Anterior cingulate cortex (tissue), 58 donors: ENCODE data around the gene IFI35.
"Not testable (repeated sequence)": the region's sequence is repeated elsewhere in the genome, so short reads cannot be mapped to it uniquely, and the experiment has no call there.

ENCODE experiments used
- DNase-seq, 58 donors: peaks; one replicate each; lab custom pipeline; 2025; lab: John Stamatoyannopoulos, UW

The IFI35 gene

DNA sequence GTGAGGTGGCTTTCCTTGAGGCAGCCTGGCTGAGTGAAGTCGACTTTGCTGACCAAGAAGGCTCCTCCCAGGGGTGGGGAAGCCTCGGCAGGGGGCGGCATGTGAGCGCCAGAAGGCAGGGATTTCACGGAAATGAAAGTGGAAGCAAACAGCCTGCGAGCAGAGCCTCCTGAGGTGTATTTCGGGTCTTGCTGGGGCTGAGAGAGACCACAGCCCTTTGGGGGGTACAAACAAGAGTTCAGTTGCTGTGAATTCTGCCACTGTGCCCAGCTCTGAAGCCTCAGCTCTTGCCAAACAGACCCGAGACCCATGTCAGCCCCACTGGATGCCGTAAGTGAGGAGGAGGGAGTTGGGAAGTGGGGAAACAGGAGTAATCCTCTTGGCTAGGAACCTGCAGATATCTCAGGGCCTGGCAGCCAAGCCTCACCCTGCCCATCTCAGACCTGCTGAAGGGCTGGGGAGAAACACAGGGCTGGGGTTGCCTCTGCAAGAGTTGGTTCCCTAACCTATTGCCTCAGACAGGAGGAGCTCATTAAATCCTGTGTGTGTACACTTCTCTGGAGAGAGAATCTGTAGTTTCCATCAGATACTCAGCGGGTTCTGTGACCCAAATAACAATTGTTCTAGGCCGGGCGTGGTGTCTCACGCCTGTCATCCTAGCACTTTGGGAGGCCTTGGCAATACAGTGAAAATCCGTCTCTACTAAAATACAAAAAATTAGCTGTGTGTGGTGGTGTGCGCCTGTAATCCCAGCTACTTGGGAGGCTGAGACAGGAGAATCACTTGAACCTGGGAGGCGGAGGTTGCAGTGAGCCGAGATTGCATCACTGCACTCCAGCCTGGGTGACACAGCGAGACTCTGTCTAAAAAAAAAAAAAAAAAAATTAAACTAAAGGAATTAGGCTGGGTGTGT, at the start of gene IFI35:
Gene IFI35, plus strand, starts transcription at position 146 of the 913 bp plus-strand sequence. Its CDS starts 164 bp downstream, at position 310.
- DNase-seq, result peak in 54 of 58 donors; percentile 19 to 80 (median 52)

DNA sequence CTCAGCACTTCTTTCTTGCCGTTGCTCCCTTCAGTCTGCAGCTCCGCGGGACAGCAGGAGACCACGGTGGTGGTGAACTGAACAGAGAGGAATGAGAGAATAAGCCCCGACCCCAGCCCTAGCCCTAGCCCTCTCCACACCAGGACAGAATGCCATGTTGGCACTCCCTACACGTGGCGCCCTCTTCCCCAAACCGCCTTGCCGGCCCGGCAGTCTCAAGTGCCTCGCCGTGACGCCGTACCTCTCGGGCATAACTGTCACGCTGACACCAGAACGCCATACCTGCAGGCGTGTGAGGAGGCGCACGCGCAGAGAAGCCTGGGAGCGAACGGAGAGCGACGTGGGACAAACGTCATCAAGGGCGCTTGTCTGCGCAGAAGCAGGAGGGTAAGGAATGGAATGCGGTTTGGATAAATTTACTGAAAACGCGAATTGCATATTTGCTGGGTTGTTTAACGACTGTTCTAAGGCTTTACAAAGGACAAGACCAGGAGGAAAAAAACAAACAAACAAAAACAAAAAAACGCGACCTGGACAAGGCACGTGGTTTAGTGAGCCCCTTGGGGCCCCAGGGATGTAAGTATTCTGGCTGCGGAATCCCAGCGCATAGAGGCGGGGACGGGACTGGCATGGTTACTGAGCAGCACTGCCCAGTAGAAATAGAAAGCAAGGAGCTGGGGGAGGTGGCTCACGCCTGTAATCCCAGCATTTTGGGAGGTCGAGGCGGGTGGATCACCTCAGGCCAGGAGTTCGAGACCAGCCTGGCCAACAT, 42.2 kb upstream of the IFI35 start, which contains the start of gene AARSD1:
Gene AARSD1, minus strand, starts transcription at position 294 of the 772 bp plus-strand sequence. Its CDS starts 14 bp downstream, at position 280.
- DNase-seq, result peak; percentile 24 to 91 (median 82)

DNA sequence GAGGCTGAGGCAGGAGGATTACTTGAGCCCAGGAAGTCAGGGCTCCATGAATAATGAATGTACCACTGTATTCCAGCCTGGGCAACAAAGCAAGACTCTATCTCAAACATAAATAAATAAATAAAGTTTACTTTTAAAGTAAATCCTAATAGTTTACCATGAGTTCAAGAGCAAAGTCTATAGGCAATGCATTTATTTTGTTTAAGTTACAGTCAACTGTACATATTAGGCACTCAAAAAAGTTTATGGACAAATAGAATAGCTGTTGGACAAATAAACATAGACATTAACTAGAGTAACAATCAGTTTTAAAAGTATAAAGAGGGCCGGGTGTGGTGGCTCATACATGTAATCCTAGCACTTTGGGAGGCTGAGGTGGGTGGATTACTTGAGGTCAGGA, 38.7 kb upstream of the IFI35 start:
- DNase-seq, result no peak

- DNase-seq, result peak in 3 of 58 donors; percentile 2 to 9 (median 5)
Observed at GRCh38 chr17:42969001-42969581, 37.5 kb upstream of the IFI35 start.

DNA sequence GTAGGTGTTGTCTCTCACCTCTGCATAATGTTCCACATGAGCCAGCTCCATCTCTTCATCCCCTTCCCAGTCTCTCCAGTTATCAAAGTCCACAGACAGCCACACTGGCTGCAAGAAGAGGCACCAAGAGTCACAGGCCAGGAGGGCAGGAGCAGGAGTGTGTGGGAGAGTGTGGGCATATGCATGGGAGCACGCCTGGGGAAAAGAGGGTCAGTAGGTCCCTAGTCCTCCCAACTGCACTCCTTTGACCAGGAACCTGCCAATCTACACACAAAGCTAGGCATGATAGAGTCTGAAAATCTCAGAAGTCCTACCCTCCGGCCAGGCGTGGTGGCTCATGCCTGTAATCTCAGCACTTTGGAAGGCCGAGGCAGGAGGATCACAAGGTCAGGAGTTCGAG, 35.0 kb upstream of the IFI35 start:
- DNase-seq, result no peak

DNA sequence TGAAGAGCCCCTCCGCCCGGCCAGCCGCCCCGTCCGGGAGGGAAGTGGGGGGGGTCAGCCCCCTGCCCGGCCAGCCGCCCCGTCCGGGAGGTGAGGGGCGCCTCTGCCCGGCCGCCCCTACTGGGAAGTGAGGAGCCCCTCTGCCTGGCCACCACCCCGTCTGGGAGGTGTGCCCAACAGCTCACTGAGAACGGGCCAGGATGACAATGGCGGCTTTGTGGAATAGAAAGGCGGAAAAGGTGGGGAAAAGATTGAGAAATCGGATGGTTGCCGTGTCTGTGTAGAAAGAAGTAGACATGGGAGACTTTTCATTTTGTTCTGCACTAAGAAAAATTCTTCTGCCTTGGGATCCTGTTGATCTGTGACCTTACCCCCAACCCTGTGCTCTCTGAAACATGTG, 33.3 kb upstream of the IFI35 start:
- not testable (repeated sequence) for DNase-seq

- DNase-seq, result no peak
Observed at GRCh38 chr17:42975265-42975664, 31.3 kb upstream of the IFI35 start.

GRCh38 chr17:42975701-42976100, 30.9 kb upstream of the IFI35 start:
- DNase-seq, result not testable (repeated sequence)

- peak in 33 of 58 donors; percentile 7 to 54 (median 30) for DNase-seq
Observed at GRCh38 chr17:42979511-42980273, 26.9 kb upstream of the IFI35 start, which contains the start of gene PTGES3L. TSS of gene PTGES3L (minus strand) at chr17:42980080. CDS start at chr17:42980053, 27 bp downstream.

DNA sequence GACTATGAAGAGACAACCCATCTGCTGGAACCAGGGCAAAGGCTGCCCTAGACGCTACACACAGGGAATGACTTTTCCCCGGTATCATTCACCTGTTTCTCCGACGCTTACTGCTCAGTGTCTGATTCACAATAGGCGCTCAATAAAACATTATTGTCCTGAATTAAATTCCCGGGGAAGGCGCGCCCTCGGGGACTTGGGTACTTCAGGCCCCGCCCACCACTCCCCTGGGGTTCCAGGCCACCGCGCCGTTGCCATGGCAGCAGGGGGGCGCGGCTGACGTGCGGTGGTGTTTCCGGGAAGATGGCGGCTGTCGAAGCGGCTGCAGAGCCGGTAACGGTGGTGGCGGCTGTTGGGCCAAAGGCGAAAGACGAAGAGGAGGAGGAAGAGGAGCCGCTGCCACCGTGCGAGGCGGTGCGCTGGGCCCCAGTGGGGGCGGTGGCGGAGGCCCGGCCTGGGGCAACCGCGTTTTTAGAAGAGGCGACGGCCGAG, 26.3 kb upstream of the IFI35 start, which contains the start of gene RUNDC1:
Gene RUNDC1, plus strand, starts transcription at position 292 of the 492 bp plus-strand sequence. Its CDS starts 12 bp downstream, at position 304.
- DNase-seq, result peak in 57 of 58 donors; percentile 15 to 92 (median 76)

DNA sequence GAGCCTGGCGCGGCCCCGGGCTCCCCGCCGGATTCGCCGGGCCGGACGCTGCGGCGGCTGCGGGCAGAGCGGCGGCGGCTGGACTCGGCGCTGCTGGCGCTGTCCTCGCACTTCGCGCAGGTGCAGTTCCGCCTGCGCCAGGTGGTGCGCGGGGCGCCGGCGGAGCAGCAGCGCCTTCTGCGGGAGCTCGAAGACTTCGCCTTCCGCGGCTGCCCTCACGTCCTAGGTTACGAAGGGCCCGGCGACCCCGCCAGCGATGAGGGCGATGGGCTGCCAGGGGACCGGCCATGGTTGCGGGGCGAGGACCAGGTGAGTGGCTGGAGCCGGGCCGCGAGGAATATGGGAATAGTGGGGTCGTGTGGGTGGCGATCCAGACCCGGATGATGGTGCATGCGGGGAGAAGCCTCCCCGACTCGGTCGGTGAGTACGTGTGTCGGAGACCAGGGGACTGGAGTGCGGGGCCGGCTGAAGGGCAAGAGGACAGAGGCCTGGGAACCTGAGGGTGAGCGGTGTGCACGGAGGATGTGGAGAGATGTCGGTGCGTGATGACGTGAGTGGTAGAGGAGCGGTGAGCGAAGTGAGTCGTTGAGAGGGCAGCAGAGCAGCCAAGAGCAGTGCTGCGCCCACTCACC, 25.7 kb upstream of the IFI35 start:
- DNase-seq, result peak in 43 of 58 donors; percentile 7 to 61 (median 28)

DNA sequence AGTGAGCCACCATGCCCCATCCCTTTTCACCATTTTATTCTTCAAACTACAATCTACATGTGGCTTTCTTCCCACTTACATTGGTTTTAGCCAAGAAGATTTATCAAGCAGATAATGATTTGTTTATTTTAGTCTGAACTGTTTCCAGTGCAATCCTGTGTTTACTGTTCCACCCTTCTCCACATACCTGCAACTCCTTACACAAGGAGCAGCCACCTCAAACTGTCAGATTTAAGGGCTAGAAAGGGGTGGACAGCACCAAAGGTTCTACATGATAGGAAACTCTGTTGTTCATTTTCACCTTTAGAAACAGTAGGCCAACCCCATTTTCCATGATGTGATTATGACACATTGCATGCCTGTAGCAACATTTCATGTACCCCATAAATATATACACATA, 24.3 kb upstream of the IFI35 start:
- no peak for DNase-seq

DNA sequence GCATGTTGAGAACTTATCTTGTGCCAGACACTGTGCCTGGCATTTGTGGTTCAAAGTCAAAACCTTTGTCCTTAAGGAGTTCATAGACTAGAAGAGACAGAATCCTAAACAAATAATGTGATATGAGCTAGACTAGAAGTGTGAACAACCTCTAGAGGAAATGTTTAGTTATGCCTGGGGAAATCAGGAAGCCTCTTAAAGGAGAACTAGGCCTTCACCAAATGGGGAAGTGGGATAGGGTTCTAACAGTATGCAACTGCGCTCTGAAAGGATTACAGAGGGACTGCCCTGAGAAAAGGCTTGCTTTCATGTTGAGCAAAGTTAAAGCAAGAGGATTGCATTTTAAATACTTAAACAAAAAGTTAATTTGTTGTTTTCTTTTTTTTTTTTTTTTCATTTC, 21.4 kb upstream of the IFI35 start:
- DNase-seq, result no peak

GRCh38 chr17:42989141-42989540, 17.4 kb upstream of the IFI35 start:
- no peak for DNase-seq

DNA sequence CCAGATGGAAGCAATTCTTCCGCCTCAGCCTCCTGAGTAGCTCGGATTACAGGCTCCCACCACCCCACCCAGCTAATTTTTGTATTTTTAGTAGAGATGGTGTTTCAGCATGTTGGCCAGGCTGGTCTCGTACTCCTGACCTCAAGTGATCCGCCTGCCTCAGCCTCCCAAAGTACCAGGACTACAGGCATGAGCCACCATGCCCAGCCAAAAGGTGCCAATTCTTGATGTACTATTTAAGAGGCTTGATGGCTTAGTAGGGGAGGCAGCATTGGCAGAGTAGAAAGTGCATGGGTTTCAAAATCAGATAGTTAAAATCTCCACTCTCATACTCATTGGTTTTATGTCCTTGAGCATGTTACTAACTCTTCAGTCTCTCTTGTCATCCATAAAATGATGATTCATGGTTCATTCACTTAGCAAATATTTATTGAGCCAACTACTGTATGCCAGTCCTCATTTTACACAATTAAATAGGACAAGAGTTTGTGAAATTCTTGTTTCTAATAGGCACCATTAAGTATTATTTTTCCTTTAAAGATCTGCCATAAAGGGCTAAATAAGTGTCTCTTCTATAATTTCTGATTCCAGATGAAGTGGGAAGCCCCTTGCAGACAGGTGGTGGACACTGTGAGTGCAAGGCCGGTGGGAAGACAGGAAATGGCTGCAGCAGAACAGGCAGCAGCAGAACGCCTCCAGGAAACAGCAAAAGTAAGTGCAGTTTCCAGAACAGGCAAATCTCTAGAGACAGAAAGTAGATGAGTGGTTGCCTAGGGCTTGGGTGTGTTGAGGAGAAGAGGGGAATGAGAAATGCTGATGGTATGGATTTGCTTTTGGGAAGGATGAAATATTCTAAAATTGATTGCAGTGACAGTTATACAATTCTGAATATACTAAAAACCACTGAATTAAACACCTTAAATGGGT, 16.6 kb upstream of the IFI35 start:
- no peak for DNase-seq

DNA sequence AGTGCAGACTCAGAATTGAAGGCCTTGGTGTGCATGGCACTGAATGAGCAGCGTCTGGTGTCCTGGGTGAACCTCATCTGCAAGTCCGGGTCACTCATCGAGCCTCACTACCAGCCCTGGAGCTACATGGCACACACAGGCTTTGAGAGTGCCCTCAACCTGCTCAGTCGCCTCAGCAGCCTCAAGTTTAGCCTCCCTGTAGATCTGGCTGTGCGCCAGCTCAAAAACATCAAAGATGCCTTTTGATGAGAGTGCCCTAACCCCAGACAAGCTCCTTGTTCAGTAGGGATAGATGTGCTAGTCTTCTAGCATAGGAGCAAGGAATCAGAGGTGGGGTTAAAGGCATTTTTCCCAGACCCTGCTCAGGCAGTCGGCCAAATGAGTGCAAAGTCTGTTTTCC, 15.1 kb upstream of the IFI35 start:
- DNase-seq, result no peak

- peak in 1 of 58 donors; percentile 35 for DNase-seq
Observed at GRCh38 chr17:42992872-42993271, 13.7 kb upstream of the IFI35 start.

- not testable (repeated sequence) for DNase-seq
Observed at GRCh38 chr17:42993913-42994312, 12.7 kb upstream of the IFI35 start.
